Left ventricle myocardium inferior (tissue), 1 donor: Measurements from ENCODE around the gene LONP1. TPM values are rescaled to one million over a fixed set of nuclear protein-coding genes. Genes with fewer than 3 reads are reported as not detected.

ENCODE experiments used
- DNase-seq: peaks from one replicate; pipeline ENCODE4 v3.0.0-alpha.2; 2020
- H3K27ac ChIP-seq: fragments of 200-600 bp; replicated peaks from 2 replicates; pipeline ENCODE4 v1.8.0; 2021
- H3K27me3 ChIP-seq: fragments of 200-600 bp; 2 replicates; pipeline ENCODE4 v1.8.0; 2021; ENCODE audit warnings: low read depth
- H3K36me3 ChIP-seq: fragments of 200-600 bp; 2 replicates; pipeline ENCODE4 v1.8.0; 2021
- H3K4me1 ChIP-seq: fragments of 200-600 bp; 2 replicates; pipeline ENCODE4 v1.8.0; 2021
- H3K4me3 ChIP-seq: fragments of 200-600 bp; 2 replicates; pipeline ENCODE4 v1.8.0; 2021; ENCODE audit warnings: mild to moderate bottlenecking, moderate library complexity
- H3K9me3 ChIP-seq: fragments of 200-600 bp; replicated peaks from 2 replicates; pipeline ENCODE4 v1.8.0; 2021
- CTCF ChIP-seq: fragments of 200-600 bp; IDR thresholded peaks from 2 replicates; pipeline ENCODE4 v1.8.0; 2021; ENCODE audit warnings: antibody characterized with exemption, mild to moderate bottlenecking, borderline replicate concordance
- intact Hi-C: fragments of 100-400 bp; cut with micrococcal nuclease; formaldehyde crosslinking; loops from one replicate; pipeline ENCODE4 v1.11.0; 2022
- total RNA-seq: library from RNA; stranded (reverse); fragmentation: NEBNext Ultra II Directional; extraction: Animal tissue kit (Norgen Biotek cat#: 25700); gene quantifications from one replicate; pipeline ENCODE4 v1.2.1, GENCODE V29; 2021
- donor health status: DM: no; HTN: yes; CAD: no; lungs with severe emphysema.

The LONP1 gene
- total RNA-seq, 1 donor from 2014 or later: 104 TPM

DNA sequence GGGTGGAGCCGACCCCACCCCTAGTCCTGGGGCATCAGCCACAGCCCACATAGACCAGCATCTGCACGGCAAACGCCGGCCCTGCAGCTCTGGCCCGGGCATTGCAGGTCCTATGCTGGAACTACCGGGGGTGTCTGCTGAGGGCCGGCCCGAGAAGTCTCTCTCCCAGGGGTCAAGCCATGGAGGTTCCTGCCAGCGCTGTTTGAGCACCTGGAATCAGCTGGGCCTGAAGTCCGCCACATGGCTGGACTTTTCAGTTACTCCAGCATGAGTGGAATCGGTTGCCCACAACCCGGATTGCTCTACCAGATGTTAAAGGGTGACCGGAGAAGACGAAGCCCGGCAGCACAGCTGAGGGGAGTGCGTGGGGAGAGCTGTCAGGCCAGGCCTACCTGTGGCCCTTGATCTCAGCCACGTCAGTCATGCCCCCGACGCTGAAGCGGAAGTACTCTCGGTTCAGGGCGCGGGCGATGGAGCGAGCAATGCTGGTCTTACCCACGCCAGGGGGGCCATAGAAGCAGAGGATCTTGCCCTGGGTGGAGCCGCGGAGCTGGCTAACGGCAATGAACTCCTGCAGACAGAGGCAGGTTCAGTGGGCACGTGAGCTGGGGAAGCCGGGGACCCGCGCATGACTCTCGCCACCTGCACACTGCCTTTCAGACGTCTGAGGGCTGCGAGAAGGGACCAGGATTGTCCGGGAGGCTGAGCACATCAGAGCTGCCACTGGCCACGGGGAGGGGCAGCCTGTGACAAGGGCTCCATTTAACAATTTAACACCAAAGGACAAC is 21.1 kb downstream of the LONP1 start:
- H3K4me1 ChIP-seq: no peaks in the 10 kb centered on the region
- no peak for TF ChIP-seq CTCF
- no peak for DNase-seq
- peaks cover 80% of the 10 kb centered on the region for H3K36me3 ChIP-seq
- no peaks in the 10 kb centered on the region for H3K9me3 ChIP-seq
- intact Hi-C loops: no loop called here
- no peak overlapping the region for H3K27ac ChIP-seq
- H3K27me3 ChIP-seq: no peaks in the 10 kb centered on the region
- H3K4me3 ChIP-seq: no peak overlapping the region

DNA sequence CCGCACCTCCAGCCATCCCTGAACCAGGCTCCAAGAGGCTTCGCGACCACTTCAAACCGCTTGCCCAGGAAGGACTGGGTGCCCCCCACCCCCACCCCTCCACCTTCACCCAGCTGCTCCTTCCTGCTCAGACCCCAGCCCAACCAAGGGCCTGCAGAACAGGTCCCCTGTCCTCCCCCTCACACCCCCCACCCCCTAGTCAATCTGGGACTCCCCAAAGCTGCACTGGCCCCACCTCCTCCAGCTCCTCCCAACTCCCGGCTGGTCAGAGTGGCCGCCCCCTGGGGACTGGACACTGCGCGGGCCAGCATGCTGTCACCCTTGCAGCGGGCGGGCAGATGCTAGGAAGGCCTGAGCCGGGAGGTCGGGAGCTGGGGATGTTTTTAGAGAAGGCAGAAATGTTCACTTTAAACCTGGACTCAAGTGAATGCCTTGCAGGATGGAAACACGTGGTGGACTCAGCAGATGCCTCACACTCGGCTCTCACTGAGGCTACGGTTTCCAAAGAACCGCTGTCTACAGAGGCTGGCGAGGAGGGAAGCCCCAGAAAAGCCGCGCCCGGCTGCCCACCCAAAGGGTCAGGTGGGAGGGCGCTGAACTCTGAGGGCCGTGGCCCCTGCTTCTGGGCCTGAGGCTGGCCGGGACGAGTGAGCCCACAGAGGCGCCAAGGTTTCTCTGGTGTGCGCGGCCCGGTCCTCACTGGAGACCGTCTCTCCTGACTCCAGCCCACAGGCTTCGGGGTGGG is 21.9 kb downstream of the LONP1 start:
- peaks cover 80% of the 10 kb centered on the region for H3K36me3 ChIP-seq
- H3K9me3 ChIP-seq: no peaks in the 10 kb centered on the region
- intact Hi-C loops: no loop called here
- H3K27me3 ChIP-seq: no peaks in the 10 kb centered on the region
- DNase-seq: no peak
- H3K4me3 ChIP-seq: no peak overlapping the region
- peaks cover 3% of the 10 kb centered on the region for H3K4me1 ChIP-seq
- H3K27ac ChIP-seq: no peak overlapping the region
- no peak for TF ChIP-seq CTCF

DNA sequence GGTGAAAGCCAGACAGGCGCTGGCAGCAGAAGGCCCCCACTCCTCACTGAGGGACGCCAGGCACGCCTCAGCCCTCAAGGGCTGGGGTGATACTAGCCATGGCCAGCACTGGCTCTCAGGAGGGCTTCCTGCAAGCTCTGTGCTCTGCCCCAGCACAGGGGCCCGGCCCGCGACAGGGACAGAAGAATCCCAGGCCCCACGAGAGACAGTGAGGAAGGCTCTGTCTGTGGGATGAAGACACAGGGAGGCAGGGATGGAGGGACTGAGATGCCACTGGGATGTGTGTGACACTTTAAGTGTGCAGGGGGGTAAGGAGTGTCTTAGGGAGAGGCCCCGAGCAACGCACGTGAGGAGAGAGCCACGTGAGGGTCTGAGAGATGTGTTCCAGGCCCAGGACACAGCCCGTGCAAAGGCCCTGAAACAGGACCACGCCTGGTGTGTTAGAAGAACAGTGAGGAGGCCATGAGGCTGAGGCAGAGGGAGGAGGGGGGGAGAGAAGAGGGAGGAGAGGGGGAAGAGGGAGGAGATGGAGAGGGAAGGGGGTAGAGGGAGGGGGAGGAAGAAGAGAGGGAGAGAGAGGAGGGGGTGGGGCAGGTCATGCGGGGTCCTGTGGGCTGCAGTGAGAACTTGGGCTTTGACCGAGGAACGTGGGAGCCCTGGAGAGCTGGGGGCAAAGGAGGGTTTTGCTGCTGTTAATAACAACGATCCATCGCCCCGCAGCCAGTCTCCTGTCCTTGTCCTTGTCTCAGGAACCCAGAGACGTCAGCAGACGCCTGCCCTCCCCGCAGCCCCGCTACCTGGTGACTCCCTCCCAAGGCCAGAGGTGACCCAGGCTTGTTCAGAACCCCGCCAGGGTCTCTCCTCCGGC is 22.7 kb downstream of the LONP1 start:
- no peak for TF ChIP-seq CTCF
- no peak for DNase-seq
- Histone ChIP-seq H3K4me3 (no peak overlapping the region), H3K27me3 (no peaks in the 10 kb centered on the region), H3K36me3 (peaks cover 87% of the 10 kb centered on the region), H3K9me3 (no peaks in the 10 kb centered on the region), H3K4me1 (peaks cover 11% of the 10 kb centered on the region), H3K27ac (no peak overlapping the region)
- intact Hi-C loops: no loop called here

DNA sequence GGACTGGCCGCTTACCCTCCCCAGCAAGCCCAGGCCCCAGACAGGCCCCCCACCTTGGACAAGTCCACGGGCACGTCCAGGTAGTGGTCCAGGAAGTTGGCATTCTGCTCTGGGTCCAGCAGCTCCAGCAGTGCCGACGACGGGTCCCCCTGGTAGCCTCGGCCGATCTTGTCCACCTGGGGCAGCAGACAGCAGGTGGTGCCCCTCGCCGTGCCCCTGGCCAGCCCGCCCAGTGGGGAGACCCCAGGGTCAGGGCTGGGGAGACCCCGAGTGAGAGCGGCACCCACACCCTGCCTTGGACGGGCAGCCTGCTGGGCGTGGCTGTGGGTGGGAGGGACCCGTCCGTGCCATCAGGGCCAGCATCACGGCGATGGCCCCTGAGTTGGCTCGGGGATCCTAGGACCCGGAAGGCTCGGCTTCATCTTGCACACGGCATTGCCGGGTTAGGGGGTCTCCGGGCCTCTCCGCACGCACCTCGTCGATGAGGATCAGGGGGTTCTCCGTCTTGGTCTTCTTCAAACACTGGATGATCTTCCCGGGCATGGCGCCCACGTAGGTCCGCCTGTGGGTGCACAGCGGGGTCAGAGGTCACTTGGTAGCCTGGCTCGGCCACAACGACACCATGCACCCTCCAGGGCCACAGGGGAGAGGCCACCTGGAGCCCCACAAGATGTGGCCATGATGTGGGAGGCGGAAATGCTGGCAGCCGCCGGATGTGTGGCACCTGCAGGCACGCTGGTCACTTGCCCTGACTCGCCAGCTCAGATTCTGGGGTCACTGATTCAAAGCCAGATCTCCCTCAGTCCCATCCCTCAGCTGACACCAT is 23.5 kb downstream of the LONP1 start:
- Histone ChIP-seq H3K27me3 (no peaks in the 10 kb centered on the region), H3K9me3 (no peaks in the 10 kb centered on the region), H3K27ac (no peak overlapping the region), H3K4me1 (peaks cover 20% of the 10 kb centered on the region), H3K4me3 (no peak overlapping the region), H3K36me3 (peaks cover 95% of the 10 kb centered on the region)
- intact Hi-C loops: no loop called here
- no peak for DNase-seq
- TF ChIP-seq CTCF: no peak
